Ishikawa (cell line): Measurements from ENCODE around the gene TMEM94.

Experiments
- CEBPB ChIP-seq: IDR thresholded peaks from 2 replicates; pipeline ENCODE4 v1.6.1; 2012
- CREB1 ChIP-seq: IDR thresholded peaks from 2 replicates; pipeline ENCODE4 v1.6.1; 2012; ENCODE audit warnings: low read depth
- EGR1 ChIP-seq: IDR thresholded peaks from 2 replicates; pipeline ENCODE4 v1.6.1; 2012
- EP300 ChIP-seq: IDR thresholded peaks from 2 replicates; pipeline ENCODE4 v1.6.1; 2012; ENCODE audit warnings: borderline replicate concordance
- FOXM1 ChIP-seq: IDR thresholded peaks from 2 replicates; pipeline ENCODE4 v1.6.1; 2012; ENCODE audit warnings: low read depth, borderline replicate concordance
- NFIC ChIP-seq: IDR thresholded peaks from 2 replicates; pipeline ENCODE4 v1.6.1; 2012
- RAD21 ChIP-seq: IDR thresholded peaks from 2 replicates; pipeline ENCODE4 v1.6.1; 2012; ENCODE audit warnings: low read depth
- TAF1 ChIP-seq: IDR thresholded peaks from 2 replicates; pipeline ENCODE4 v1.6.1; 2012; ENCODE audit warnings: low read depth, mild to moderate bottlenecking
- TCF12 ChIP-seq: IDR thresholded peaks from 2 replicates; pipeline ENCODE4 v1.6.1; 2012; ENCODE audit warnings: low read depth
- TEAD4 ChIP-seq: IDR thresholded peaks from 2 replicates; pipeline ENCODE4 v1.6.1; 2012
- USF1 ChIP-seq: IDR thresholded peaks from 2 replicates; pipeline ENCODE4 v1.6.1; 2012
- YY1 ChIP-seq: IDR thresholded peaks from 2 replicates; pipeline ENCODE4 v1.6.1; 2012; ENCODE audit warnings: low read depth
- ZBTB7A ChIP-seq: IDR thresholded peaks from 2 replicates; pipeline ENCODE4 v1.6.1; 2012; ENCODE audit warnings: low read depth
- TF ChIP-seq, protein P1 (sequence below): IDR thresholded peaks from 2 replicates; pipeline ENCODE4 v1.6.1; 2012; ENCODE audit warnings: low read depth, mild to moderate bottlenecking
- TF ChIP-seq, protein P2 (sequence below): IDR thresholded peaks from 2 replicates; pipeline ENCODE4 v1.6.1; 2012

Gene TMEM94

DNA sequence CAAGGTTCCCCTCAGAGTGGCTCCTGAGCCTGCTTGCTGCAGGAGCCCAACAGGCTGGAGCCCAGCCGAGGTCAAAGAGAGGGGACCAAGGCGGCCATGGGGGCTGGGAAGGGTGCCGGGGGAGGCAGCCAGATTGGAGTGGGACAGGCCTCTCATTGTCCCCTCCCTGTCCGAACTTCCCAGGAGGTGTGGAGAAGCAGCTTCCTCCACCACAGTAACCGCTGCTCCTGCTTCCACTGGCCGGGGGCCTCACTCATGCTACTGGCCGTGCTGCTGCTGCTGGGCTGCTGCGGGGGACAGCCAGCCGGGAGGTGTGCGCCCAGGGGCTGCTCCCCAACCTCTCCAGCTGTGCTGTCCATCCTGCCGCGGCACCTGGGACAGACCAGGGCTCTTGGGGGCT lies 29.3 kb downstream of the TMEM94 start:
- TF ChIP-seq TAF1 (no peak), YY1 (no peak), USF1 (no peak), TEAD4 (no peak), NFIC (no peak), TCF12 (no peak), CEBPB (no peak), FOXM1 (no peak), ZBTB7A (no peak), EP300 (no peak), EGR1 (no peak)

GRCh38 chr17:75486151-75486550 lies 29.7 kb downstream of the TMEM94 start:
- no peak for TF ChIP-seq NFIC
- no peak for TF ChIP-seq FOXM1
- no peak for TF ChIP-seq TAF1
- TF ChIP-seq CEBPB: no peak
- TF ChIP-seq RAD21: no peak
- TF ChIP-seq YY1: no peak
- no peak for TF ChIP-seq EP300
- TF ChIP-seq CREB1: no peak
- TF ChIP-seq EGR1: no peak

- no peak for TF ChIP-seq EGR1
- TF ChIP-seq CREB1: no peak
- TF ChIP-seq, protein P1, sequence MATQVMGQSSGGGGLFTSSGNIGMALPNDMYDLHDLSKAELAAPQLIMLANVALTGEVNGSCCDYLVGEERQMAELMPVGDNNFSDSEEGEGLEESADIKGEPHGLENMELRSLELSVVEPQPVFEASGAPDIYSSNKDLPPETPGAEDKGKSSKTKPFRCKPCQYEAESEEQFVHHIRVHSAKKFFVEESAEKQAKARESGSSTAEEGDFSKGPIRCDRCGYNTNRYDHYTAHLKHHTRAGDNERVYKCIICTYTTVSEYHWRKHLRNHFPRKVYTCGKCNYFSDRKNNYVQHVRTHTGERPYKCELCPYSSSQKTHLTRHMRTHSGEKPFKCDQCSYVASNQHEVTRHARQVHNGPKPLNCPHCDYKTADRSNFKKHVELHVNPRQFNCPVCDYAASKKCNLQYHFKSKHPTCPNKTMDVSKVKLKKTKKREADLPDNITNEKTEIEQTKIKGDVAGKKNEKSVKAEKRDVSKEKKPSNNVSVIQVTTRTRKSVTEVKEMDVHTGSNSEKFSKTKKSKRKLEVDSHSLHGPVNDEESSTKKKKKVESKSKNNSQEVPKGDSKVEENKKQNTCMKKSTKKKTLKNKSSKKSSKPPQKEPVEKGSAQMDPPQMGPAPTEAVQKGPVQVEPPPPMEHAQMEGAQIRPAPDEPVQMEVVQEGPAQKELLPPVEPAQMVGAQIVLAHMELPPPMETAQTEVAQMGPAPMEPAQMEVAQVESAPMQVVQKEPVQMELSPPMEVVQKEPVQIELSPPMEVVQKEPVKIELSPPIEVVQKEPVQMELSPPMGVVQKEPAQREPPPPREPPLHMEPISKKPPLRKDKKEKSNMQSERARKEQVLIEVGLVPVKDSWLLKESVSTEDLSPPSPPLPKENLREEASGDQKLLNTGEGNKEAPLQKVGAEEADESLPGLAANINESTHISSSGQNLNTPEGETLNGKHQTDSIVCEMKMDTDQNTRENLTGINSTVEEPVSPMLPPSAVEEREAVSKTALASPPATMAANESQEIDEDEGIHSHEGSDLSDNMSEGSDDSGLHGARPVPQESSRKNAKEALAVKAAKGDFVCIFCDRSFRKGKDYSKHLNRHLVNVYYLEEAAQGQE: no peak
- no peak for TF ChIP-seq TCF12
- no peak for TF ChIP-seq TAF1
- no peak for TF ChIP-seq NFIC
- TF ChIP-seq USF1: no peak
- no peak for TF ChIP-seq RAD21
- no peak for TF ChIP-seq YY1
- TF ChIP-seq, protein P2, sequence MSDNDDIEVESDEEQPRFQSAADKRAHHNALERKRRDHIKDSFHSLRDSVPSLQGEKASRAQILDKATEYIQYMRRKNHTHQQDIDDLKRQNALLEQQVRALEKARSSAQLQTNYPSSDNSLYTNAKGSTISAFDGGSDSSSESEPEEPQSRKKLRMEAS: no peak
- no peak for TF ChIP-seq TEAD4
- no peak for TF ChIP-seq EP300
- TF ChIP-seq CEBPB: no peak
- TF ChIP-seq FOXM1: no peak
- no peak for TF ChIP-seq ZBTB7A
These were observed 30.5 kb downstream of the TMEM94 start for GRCh38 chr17:75486951-75487350.

- TF ChIP-seq YY1: no peak
- TF ChIP-seq FOXM1: no peak
- no peak for TF ChIP-seq TEAD4
- TF ChIP-seq RAD21: no peak
- no peak for TF ChIP-seq TCF12
- TF ChIP-seq CREB1: no peak
- no peak for TF ChIP-seq CEBPB
- no peak for TF ChIP-seq USF1
- no peak for TF ChIP-seq ZBTB7A
- TF ChIP-seq NFIC: no peak
- TF ChIP-seq, protein P2: no peak
- TF ChIP-seq, protein P1: no peak
- TF ChIP-seq EGR1: no peak
These were observed 31.1 kb downstream of the TMEM94 start for GRCh38 chr17:75487351-75488070.

GRCh38 chr17:75488693-75489510 lies 32.5 kb downstream of the TMEM94 start:
- TF ChIP-seq CEBPB (no peak), ZBTB7A (no peak), CREB1 (no peak), EGR1 (no peak), NFIC (no peak), USF1 (no peak)
- TF ChIP-seq, protein P1: no peak
